Measurements from ENCODE around the gene DPY19L1. TPM values are rescaled to one million over a fixed set of nuclear protein-coding genes. Genes with fewer than 3 reads are reported as not detected.

DPY19L1 gene
- 36.9 to 59.3 TPM (median 51.6 TPM) in 5 replicates for total RNA-seq (2022; extraction: Qiagen RNA extraction; ENCODE audit: low read depth)

GRCh38 chr7:35037211-35037525 lies at the start of gene DPY19L1:
Gene DPY19L1 (minus strand): TSS chr7:35037485. CDS start chr7:35037394, 91 bp downstream.

Other genes with a start within 250 kb of the DPY19L1 start
- 2.2 to 3.2 TPM (median 2.8 TPM) in 5 replicates for gene TBX20, start 216.6 kb upstream of the DPY19L1 start, total RNA-seq (2022; extraction: Qiagen RNA extraction; ENCODE audit: low read depth)